K562 (cell line): ENCODE measurements around the gene EIF3J. TPM values are rescaled to one million over a fixed set of nuclear protein-coding genes. Genes with fewer than 3 reads are reported as not detected.

ENCODE experiments used
- BCOR ChIP-seq: fragments of 450-650 bp; IDR thresholded peaks from 2 replicates; pipeline ENCODE4 v1.6.1; 2016
- CC2D1A ChIP-seq: fragments of 450-650 bp; IDR thresholded peaks from 2 replicates; pipeline ENCODE4 v1.6.1; 2017; ENCODE audit warnings: mild to moderate bottlenecking
- E2F8 ChIP-seq: fragments of 450-650 bp; IDR thresholded peaks from 2 replicates; pipeline ENCODE4 v1.7.1; 2018; ENCODE audit warnings: mild to moderate bottlenecking, low read depth; ENCODE audit not compliant: partially characterized antibody
- FOXJ2 ChIP-seq: fragments of 200-800 bp; sonication (Bioruptor generic); IDR thresholded peaks from 2 replicates; pipeline ENCODE4 v1.6.1; 2016; ENCODE audit warnings: missing genetic modification characterization, missing compliant biosample characterization
- FOXM1 ChIP-seq, 2 experiments: fragments of 450-650 bp in 1 of 2; sonication (generic) in 1 of 2; formaldehyde crosslinking in 1 of 2; IDR thresholded peaks; 2 replicates each; pipeline versions ENCODE4 v1.6.1 to v1.9.0; 2017 to 2022; ENCODE audit warnings: low read depth in 2 of 2, mild to moderate bottlenecking in 2 of 2, missing genetic modification reagents in 1 of 2, moderate library complexity in 1 of 2
- HDAC8 ChIP-seq: fragments of 450-650 bp; IDR thresholded peaks from 2 replicates; pipeline ENCODE4 v1.6.1; 2016; ENCODE audit warnings: mild to moderate bottlenecking, missing genetic modification characterization, moderate library complexity, missing compliant biosample characterization
- KAT7 ChIP-seq: sonication (generic); formaldehyde crosslinking; IDR thresholded peaks from 2 replicates; pipeline ENCODE4 v1.8.0; 2022; ENCODE audit warnings: missing genetic modification reagents, mild to moderate bottlenecking, borderline replicate concordance
- MAFK ChIP-seq: IDR thresholded peaks from 2 replicates; pipeline ENCODE4 v1.6.1; 2011; ENCODE audit warnings: low read length, improper control_type of control experiment
- MAX ChIP-seq: sonication (generic); formaldehyde crosslinking; IDR thresholded peaks from 2 replicates; pipeline ENCODE4 v1.9.0; 2022; ENCODE audit warnings: mild to moderate bottlenecking, missing genetic modification reagents
- MCM5 ChIP-seq: fragments of 450-650 bp; IDR thresholded peaks from 2 replicates; pipeline ENCODE4 v1.6.1; 2016; ENCODE audit warnings: low read depth
- MTA3 ChIP-seq: fragments of 450-650 bp; formaldehyde crosslinking; IDR thresholded peaks from 2 replicates; pipeline ENCODE4 v1.6.1; 2017; ENCODE audit warnings: mild to moderate bottlenecking, borderline replicate concordance
- POLR2AphosphoS5 ChIP-seq: IDR thresholded peaks from 2 replicates; pipeline ENCODE4 v1.6.1; 2011; ENCODE audit warnings: mild to moderate bottlenecking, low read depth, low read length, moderate library complexity; ENCODE audit not compliant: control insufficient read depth, insufficient read depth
- POLR2B ChIP-seq: fragments of 450-650 bp; IDR thresholded peaks from 2 replicates; pipeline ENCODE4 v1.6.1; 2018; ENCODE audit warnings: low read depth; ENCODE audit not compliant: partially characterized antibody
- SIN3A ChIP-seq, 2 experiments: fragments of 150-350 bp in 1 of 2; IDR thresholded peaks; 2 replicates each; pipeline ENCODE4 v1.6.1; 2011 to 2016; ENCODE audit warnings: borderline replicate concordance in 2 of 2, low read depth in 2 of 2, low read length in 2 of 2, mild to moderate bottlenecking in 2 of 2, moderate library complexity in 2 of 2; ENCODE audit not compliant: control insufficient read depth in 1 of 2
- SMARCA4 ChIP-seq: fragments of 450-650 bp; IDR thresholded peaks from 2 replicates; pipeline ENCODE4 v1.6.1; 2016
- XRCC3 ChIP-seq: fragments of 450-650 bp; IDR thresholded peaks from 2 replicates; pipeline ENCODE4 v1.6.1; 2017; ENCODE audit warnings: mild to moderate bottlenecking, moderate library complexity
- ZNF12 ChIP-seq: sonication (generic); formaldehyde crosslinking; IDR thresholded peaks from 2 replicates; pipeline ENCODE4 v1.4.0; 2020; ENCODE audit warnings: mild to moderate bottlenecking, missing genetic modification reagents
- ZNF212 ChIP-seq: fragments of 450-650 bp; formaldehyde crosslinking; IDR thresholded peaks from 2 replicates; pipeline ENCODE4 v1.4.0; 2020; ENCODE audit warnings: mild to moderate bottlenecking
- ZNF239 ChIP-seq: fragments of 250-450 bp; sonication (Bioruptor Pico); IDR thresholded peaks from 2 replicates; pipeline ENCODE4 v1.4.0; 2020; ENCODE audit warnings: mild to moderate bottlenecking
- ZNF696 ChIP-seq: fragments of 250-450 bp; sonication (Bioruptor Pico); conservative IDR thresholded peaks from 2 replicates; pipeline ENCODE4 v1.4.0; 2020; ENCODE audit warnings: mild to moderate bottlenecking, moderate library complexity
- polyA plus RNA-seq, 8 experiments: library from polyadenylated mRNA; depleted of rRNA in 4 of 8; stranded (reverse) in 5 of 8; unstranded in 3 of 8; fragments of >200 nt; fragmentation: Nextera tagmentation in 2 of 8; fragmentation: Illumina TruSeq in 1 of 8; extraction: Ambion mirVana in 2 of 8; extraction: Trizol in 1 of 8; gene quantifications; 2 replicates each; pipeline versions ENCODE4 v1.2.1 to v1.2.3, GENCODE V29; 2011 to 2014; ENCODE audit warnings: inconsistent platforms in 1 of 8, missing spikeins in 1 of 8
- total RNA-seq, 7 experiments: library from RNA; depleted of rRNA in 6 of 7; stranded (reverse); fragments of >200 nt in 6 of 7; fragmentation: Illumina TruSeq in 2 of 7; extraction: Trizol in 2 of 7; gene quantifications; 2 replicates each; pipeline versions ENCODE4 v1.2.1 to v1.2.3, GENCODE V29; 2011 to 2021; ENCODE audit warnings: low replicate concordance in 1 of 7
- TF ChIP-seq, protein P1 (sequence below), 2 experiments: fragments of 450-650 bp; conservative IDR thresholded peaks; 2 replicates each; pipeline ENCODE4 v1.6.1; 2017; ENCODE audit warnings: mild to moderate bottlenecking in 2 of 2, moderate library complexity in 2 of 2
- TF ChIP-seq, protein P2 (sequence below): fragments of 250-450 bp; sonication (Bioruptor Pico); IDR thresholded peaks from 2 replicates; pipeline ENCODE4 v1.8.0; 2022; ENCODE audit warnings: moderate library complexity, mild to moderate bottlenecking, inconsistent platforms
- TF ChIP-seq, protein P3 (sequence below): fragments of 450-650 bp; formaldehyde crosslinking; IDR thresholded peaks from 2 replicates; pipeline ENCODE4 v1.4.0; 2022; ENCODE audit warnings: missing genetic modification characterization

Gene EIF3J
- total and polyA plus RNA-seq, 9 of the 15 experiments (the other 6 are each of a cell fraction or from before 2014, with no cell fraction given), result 44.2 to 217 (median 151) TPM

GRCh38 chr15:44598892-44599291 lies 61.9 kb downstream of the EIF3J start (continued):
- TF ChIP-seq SIN3A (IDR thresholded peaks at IDR 0.05; ENCODE audit: borderline replicate concordance in 2 of 2, control insufficient read depth in 1 of 2, low read depth in 2 of 2, low read length in 2 of 2), result no peak
- TF ChIP-seq, protein P1, sequence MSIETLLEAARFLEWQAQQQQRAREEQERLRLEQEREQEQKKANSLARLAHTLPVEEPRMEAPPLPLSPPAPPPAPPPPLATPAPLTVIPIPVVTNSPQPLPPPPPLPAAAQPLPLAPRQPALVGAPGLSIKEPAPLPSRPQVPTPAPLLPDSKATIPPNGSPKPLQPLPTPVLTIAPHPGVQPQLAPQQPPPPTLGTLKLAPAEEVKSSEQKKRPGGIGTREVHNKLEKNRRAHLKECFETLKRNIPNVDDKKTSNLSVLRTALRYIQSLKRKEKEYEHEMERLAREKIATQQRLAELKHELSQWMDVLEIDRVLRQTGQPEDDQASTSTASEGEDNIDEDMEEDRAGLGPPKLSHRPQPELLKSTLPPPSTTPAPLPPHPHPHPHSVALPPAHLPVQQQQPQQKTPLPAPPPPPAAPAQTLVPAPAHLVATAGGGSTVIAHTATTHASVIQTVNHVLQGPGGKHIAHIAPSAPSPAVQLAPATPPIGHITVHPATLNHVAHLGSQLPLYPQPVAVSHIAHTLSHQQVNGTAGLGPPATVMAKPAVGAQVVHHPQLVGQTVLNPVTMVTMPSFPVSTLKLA (conservative IDR thresholded peaks at IDR 0.05), result no peak
- no peak for TF ChIP-seq E2F8
- no peak for TF ChIP-seq ZNF12 (CRISPR knock-in tag)
- peak; percentile 75 for TF ChIP-seq MAFK
- TF ChIP-seq KAT7 (CRISPR knock-in tag), result no peak
- TF ChIP-seq, protein P2, sequence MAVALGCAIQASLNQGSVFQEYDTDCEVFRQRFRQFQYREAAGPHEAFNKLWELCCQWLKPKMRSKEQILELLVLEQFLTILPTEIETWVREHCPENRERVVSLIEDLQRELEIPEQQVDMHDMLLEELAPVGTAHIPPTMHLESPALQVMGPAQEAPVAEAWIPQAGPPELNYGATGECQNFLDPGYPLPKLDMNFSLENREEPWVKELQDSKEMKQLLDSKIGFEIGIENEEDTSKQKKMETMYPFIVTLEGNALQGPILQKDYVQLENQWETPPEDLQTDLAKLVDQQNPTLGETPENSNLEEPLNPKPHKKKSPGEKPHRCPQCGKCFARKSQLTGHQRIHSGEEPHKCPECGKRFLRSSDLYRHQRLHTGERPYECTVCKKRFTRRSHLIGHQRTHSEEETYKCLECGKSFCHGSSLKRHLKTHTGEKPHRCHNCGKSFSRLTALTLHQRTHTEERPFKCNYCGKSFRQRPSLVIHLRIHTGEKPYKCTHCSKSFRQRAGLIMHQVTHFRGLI, result no peak
- no peak for TF ChIP-seq ZNF696 (CRISPR knock-in tag)
- no peak for TF ChIP-seq XRCC3
- TF ChIP-seq POLR2AphosphoS5, result no peak
- TF ChIP-seq ZNF212 (CRISPR knock-in tag), result no peak
- no peak for TF ChIP-seq MTA3
- TF ChIP-seq, protein P3, sequence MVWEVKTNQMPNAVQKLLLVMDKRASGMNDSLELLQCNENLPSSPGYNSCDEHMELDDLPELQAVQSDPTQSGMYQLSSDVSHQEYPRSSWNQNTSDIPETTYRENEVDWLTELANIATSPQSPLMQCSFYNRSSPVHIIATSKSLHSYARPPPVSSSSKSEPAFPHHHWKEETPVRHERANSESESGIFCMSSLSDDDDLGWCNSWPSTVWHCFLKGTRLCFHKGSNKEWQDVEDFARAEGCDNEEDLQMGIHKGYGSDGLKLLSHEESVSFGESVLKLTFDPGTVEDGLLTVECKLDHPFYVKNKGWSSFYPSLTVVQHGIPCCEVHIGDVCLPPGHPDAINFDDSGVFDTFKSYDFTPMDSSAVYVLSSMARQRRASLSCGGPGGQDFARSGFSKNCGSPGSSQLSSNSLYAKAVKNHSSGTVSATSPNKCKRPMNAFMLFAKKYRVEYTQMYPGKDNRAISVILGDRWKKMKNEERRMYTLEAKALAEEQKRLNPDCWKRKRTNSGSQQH (CRISPR knock-in tag), result no peak
- TF ChIP-seq MAX (CRISPR knock-in tag), result no peak
- no peak for TF ChIP-seq FOXJ2
- no peak for TF ChIP-seq ZNF239
- no peak for TF ChIP-seq CC2D1A
- no peak for TF ChIP-seq HDAC8 (tag)
- TF ChIP-seq POLR2B, result no peak
- no peak for TF ChIP-seq FOXM1 (IDR thresholded peaks at IDR 0.05; ENCODE audit: low read depth)
- TF ChIP-seq FOXM1 (CRISPR knock-in tag; IDR thresholded peaks at IDR 0.05; ENCODE audit: low read depth), result no peak
- TF ChIP-seq MCM5, result no peak
- TF ChIP-seq BCOR, result no peak
- TF ChIP-seq SMARCA4, result peak; percentile 48; the same call in 1 of the 2 replicates
